ENCODE data around the gene STK4.

The STK4 gene

DNA sequence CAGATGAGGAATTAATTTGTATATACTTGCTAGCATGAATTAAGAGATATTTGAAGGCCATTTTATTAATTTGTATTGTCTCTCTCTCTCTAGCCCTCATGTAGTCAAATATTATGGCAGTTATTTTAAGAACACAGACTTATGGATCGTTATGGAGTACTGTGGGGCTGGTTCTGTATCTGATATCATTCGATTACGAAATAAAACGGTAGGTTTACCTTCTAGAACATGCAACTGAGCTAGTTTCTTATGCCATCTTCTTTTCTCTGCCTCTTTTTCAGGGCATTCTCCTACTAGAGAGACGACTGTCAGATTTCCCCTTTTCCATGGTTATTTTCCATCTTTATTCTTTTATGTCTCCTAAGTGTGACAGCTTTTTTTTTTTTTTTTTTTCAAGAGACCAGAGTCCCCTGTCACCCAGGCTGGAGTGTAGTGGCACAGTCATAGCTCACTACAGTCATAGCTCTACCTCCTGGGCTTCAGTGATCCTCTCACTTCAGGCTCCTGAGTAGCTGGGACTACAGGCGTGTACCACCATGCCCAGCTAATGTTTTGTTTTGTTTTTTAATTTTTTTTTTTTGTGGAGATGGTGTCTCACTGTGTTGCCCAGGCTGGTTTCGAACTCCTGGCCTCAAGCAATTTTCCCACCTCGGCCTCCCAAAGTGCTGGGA, 15.6 kb downstream of the STK4 start:
- TF ChIP-seq, protein P1, sequence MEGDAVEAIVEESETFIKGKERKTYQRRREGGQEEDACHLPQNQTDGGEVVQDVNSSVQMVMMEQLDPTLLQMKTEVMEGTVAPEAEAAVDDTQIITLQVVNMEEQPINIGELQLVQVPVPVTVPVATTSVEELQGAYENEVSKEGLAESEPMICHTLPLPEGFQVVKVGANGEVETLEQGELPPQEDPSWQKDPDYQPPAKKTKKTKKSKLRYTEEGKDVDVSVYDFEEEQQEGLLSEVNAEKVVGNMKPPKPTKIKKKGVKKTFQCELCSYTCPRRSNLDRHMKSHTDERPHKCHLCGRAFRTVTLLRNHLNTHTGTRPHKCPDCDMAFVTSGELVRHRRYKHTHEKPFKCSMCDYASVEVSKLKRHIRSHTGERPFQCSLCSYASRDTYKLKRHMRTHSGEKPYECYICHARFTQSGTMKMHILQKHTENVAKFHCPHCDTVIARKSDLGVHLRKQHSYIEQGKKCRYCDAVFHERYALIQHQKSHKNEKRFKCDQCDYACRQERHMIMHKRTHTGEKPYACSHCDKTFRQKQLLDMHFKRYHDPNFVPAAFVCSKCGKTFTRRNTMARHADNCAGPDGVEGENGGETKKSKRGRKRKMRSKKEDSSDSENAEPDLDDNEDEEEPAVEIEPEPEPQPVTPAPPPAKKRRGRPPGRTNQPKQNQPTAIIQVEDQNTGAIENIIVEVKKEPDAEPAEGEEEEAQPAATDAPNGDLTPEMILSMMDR (conservative IDR thresholded peaks at IDR 0.05; ENCODE audit: low read depth, low read length): no peak
- no peak for DNase-seq (ENCODE audit: low read depth)
- H3K4me3 ChIP-seq (ENCODE audit: low read depth, low read length): no peak overlapping the region

DNA sequence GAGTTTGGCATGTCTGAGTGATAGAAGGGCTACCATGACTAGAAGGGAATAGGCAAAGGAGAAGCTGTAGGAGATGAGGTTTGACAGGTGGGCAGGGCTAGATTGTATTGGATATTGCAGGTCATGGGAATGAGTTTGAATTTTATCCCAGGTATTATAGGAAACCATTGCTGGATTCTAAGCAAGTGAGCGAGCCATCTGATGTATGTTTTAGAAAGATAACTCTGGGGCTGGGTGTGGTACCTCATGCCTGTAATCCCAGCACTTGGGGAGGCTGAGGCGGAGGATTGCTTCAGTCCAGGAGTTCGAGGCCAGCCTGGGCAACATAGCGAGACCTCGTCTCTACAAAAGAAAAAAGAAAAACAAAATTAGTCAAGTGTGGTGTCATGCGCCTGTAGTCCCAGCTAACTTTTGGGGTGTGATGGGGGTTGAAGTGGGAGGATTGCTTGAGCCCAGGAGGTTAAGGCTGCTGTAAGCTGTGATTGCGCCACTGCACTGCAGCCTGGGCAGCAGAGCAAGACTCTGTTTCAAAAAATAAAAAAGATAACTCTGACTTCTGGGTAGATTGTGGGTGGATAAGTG, 16.9 kb downstream of the STK4 start:
- TF ChIP-seq, protein P1 (conservative IDR thresholded peaks at IDR 0.05; ENCODE audit: low read depth, low read length): no peak
- no peak overlapping the region for H3K4me3 ChIP-seq (ENCODE audit: low read depth, low read length)
- no peak for DNase-seq (ENCODE audit: low read depth)

DNA sequence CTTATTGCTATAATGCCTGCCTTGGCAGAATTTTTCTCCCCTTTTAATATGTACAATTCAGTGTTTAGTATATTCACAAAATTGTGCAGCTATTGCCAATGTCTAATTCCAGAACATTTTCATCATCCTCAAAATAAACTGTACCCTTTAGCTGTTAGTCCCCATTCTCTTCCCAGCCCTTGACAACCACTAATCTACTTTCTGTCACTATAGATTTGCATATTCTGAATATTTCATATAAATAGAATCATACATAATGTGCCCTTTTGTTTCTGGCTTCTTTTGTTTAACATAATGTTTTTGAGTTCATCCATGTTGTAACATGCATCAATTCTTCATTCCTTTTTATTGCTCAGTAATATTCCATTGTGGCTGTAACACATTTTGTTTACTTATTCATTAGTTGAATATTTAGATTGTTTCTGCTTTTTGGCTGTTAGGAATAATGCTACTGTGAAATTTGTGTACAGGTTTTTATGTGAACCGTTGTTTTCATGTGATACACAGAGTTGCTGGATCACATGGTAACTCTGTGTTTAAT, 22.4 kb downstream of the STK4 start:
- TF ChIP-seq, protein P1 (conservative IDR thresholded peaks at IDR 0.05; ENCODE audit: low read depth, low read length): no peak
- no peak overlapping the region for H3K4me3 ChIP-seq (ENCODE audit: low read depth, low read length)
- DNase-seq (ENCODE audit: low read depth): no peak

DNA sequence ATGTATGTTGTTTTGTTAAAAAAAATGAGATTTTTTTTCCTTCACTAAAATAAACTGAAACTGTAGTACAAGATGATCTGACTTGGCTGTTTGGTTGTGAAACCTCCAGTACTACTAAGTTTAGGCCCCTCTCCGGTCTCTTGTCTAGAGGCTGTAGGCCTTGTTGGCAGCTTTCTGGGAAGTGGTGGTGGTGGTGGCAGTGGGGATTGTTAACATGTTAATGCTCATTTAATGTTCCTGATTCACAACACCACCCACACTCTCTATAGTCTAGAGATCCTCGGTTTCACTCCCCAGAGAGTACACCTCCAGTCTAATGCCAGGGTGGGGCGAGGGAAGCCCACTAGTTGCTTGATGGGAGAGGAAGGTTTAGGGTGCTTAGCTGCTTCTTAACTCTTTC, 24.1 kb downstream of the STK4 start:
- no peak overlapping the region for H3K4me3 ChIP-seq (ENCODE audit: low read depth, low read length)
- peak; percentile 25 for DNase-seq (ENCODE audit: low read depth)
- TF ChIP-seq, protein P1 (conservative IDR thresholded peaks at IDR 0.05; ENCODE audit: low read depth, low read length): no peak

DNA sequence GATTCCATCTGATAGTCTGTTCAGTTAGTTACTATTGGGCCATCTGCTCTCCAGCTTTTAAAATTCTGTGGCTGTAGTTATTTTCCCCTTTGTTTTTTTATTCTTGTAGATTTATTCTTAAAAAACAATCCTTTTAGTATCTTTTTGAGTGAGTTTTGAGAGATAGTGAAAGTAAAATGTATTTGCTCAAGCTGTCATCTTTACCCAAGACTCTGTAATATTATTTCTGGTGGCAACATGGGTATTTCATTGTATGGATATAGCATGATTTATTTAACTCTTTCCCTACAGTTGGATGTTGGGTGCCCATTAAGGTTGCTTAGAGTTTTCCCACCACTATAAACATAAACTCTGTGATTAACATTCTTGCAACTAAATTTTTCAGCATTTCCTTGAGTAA, 24.6 kb downstream of the STK4 start:
- no peak for DNase-seq (ENCODE audit: low read depth)
- H3K4me3 ChIP-seq (ENCODE audit: low read depth, low read length): no peak overlapping the region
- TF ChIP-seq, protein P1 (conservative IDR thresholded peaks at IDR 0.05; ENCODE audit: low read depth, low read length): no peak

DNA sequence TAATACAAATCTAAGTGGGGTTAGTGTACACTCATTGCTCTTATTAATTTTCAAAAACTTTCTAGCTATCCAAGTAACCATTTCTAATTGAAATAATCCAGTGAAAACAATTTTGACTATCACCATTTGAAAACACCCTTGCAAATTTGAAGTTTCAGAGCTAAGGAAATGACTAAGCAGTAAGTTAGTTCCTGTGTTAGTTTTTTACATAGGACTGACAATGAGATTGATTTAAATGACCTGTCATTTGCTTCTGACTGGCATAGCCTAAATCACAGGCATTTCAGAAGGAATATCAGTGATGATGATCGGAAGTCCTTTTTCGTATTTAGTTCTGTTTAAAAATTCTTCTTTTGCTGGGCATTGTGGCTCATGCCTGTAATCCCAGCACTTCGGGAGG, 27.0 kb downstream of the STK4 start:
- DNase-seq (ENCODE audit: low read depth): peak; percentile 35
- no peak overlapping the region for H3K4me3 ChIP-seq (ENCODE audit: low read depth, low read length)
- TF ChIP-seq, protein P1 (conservative IDR thresholded peaks at IDR 0.05; ENCODE audit: low read depth, low read length): no peak

DNA sequence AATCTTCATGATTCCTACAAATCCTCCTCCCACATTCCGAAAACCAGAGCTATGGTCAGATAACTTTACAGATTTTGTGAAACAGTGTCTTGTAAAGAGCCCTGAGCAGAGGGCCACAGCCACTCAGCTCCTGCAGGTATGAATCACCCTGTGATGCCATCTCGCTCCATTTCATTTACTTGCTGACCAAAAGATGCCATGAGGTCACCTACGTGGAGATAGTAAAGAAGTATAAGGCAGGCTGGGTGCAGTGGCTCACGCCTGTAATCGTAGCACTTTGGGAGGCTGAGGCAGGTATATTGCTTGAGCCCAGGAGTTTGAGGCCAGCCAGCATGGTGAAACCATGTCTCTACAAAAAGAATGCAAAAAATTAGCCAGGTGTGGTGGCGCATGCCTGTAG, 30.9 kb downstream of the STK4 start:
- TF ChIP-seq, protein P1 (conservative IDR thresholded peaks at IDR 0.05; ENCODE audit: low read depth, low read length): no peak
- no peak for DNase-seq (ENCODE audit: low read depth)
- H3K4me3 ChIP-seq (ENCODE audit: low read depth, low read length): no peak overlapping the region

Measured in choroid plexus epithelial cell (primary cell).